Upper lobe of left lung (tissue), 6 donors: ENCODE data around the gene SGCA. TPM values are rescaled to one million over a fixed set of nuclear protein-coding genes. Genes with fewer than 3 reads are reported as not detected.

ENCODE experiments used
- ATAC-seq, 2 donors: fragments of 200-7000 bp; cut with Tn5 transposase; one replicate each; pipeline ENCODE4 v1.9.1; 2022; ENCODE audit warnings: mild to moderate bottlenecking in 2 of 2, moderate library complexity in 2 of 2; ENCODE audit not compliant: low FRiP score in 2 of 2
- DNase-seq, 2 donors: peaks; one replicate each; pipeline ENCODE4 v3.0.0-alpha.2; 2019 to 2020
- H3K27ac ChIP-seq, 4 donors: fragments of 200-600 bp; sonication (generic); one replicate each; pipeline ENCODE4 v1.5.1; 2016 to 2019
- H3K27me3 ChIP-seq, 4 donors: fragments of 200-600 bp; sonication (generic); one replicate each; pipeline ENCODE4 v1.5.1; 2017 to 2019
- H3K36me3 ChIP-seq, 4 donors: fragments of 200-600 bp; sonication (generic); one replicate each; pipeline ENCODE4 v1.5.1; 2016 to 2019
- H3K4me1 ChIP-seq, 4 donors: fragments of 200-600 bp; sonication (generic); one replicate each; pipeline ENCODE4 v1.5.1; 2018 to 2019
- H3K4me3 ChIP-seq, 4 donors: fragments of 200-600 bp; sonication (generic); one replicate each; pipeline ENCODE4 v1.5.1; 2017 to 2019; ENCODE audit warnings: mild to moderate bottlenecking in 2 of 4, moderate library complexity in 1 of 4
- H3K9me3 ChIP-seq, 4 donors: fragments of 200-600 bp; sonication (generic); one replicate each; pipeline ENCODE4 v1.5.1; 2018 to 2019
- CTCF ChIP-seq, 6 experiments: fragments of 450-650 bp in 4 of 6; fragments of 200-600 bp in 2 of 6; sonication (generic) in 2 of 6; IDR thresholded peaks; one replicate each; pipeline ENCODE4 v1.5.1; 2016 to 2019; ENCODE audit warnings: antibody characterized with exemption in 6 of 6
- EP300 ChIP-seq, 4 donors: sonication (generic); formaldehyde crosslinking; IDR thresholded peaks; one replicate each; pipeline ENCODE4 v1.5.1; 2017; ENCODE audit warnings: antibody characterized with exemption in 4 of 4, control low read depth in 2 of 4
- POLR2A ChIP-seq, 4 donors: fragments of 450-650 bp; IDR thresholded peaks; one replicate each; pipeline ENCODE4 v1.5.1; 2016 to 2017; ENCODE audit warnings: antibody characterized with exemption in 4 of 4, mild to moderate bottlenecking in 2 of 4
- POLR2AphosphoS5 ChIP-seq, 2 donors: sonication (generic); formaldehyde crosslinking; IDR thresholded peaks; one replicate each; pipeline ENCODE4 v1.5.1; 2017; ENCODE audit warnings: antibody characterized with exemption in 2 of 2
- WGBS, 2 donors: methylation state at CpG; one replicate each; pipeline ENCODE4 v1.1.5; 2017 to 2018; 5-methylcytosine and 5-hydroxymethylcytosine counted together
- total RNA-seq, 6 donors: library from RNA; depleted of rRNA in 4 of 6; stranded (reverse); fragments of >200 nt in 4 of 6; gene quantifications; one replicate each; pipeline versions ENCODE4 v1.1.0 to v1.2.1, GENCODE V29; 2016 to 2021
- donor health status: DM: no; HTN: no; CAD: no; lungs with moderate emphysema.
- donor health status: DM: no; HTN: yes; CAD: no; lungs with severe emphysema.

The SGCA gene
- total RNA-seq, 6 donors from 2014 or later: 1.6 to 19.7 (median 14.1) TPM

- H3K9me3 ChIP-seq: no peaks in the 10 kb centered on the region
- peak overlapping the region; percentile 43 to 67 (median 56) for H3K27ac ChIP-seq
- H3K4me1 ChIP-seq: peaks cover 12 to 27% (median 15%) of the 10 kb centered on the region in 4 donors
- WGBS, 2 donors: 89 to 91% methylated on average over 10 of the region's 10 CpGs
- ATAC-seq: no peak
- no peaks in the 10 kb centered on the region for H3K36me3 ChIP-seq
- TF ChIP-seq CTCF (IDR thresholded peaks at IDR 0.05) (no peak), EP300 (IDR thresholded peaks at IDR 0.05) (no peak)
- no peak overlapping the region for H3K4me3 ChIP-seq
- H3K27me3 ChIP-seq: no peaks in the 10 kb centered on the region
- DNase-seq: no peak
These were observed 11.7 kb downstream of the SGCA start for GRCh38 chr17:50177476-50177875.

GRCh38 chr17:50177983-50178834, 12.4 kb downstream of the SGCA start:
- peak overlapping the region in 3 of 4 donors; percentile 8 to 30 (median 30) for H3K4me3 ChIP-seq
- WGBS, 2 donors: 0 to 11% methylated on average over 4 to 13 of the region's 22 CpGs
- H3K9me3 ChIP-seq: no peaks in the 10 kb centered on the region
- no peaks in the 10 kb centered on the region for H3K36me3 ChIP-seq
- TF ChIP-seq EP300 (IDR thresholded peaks at IDR 0.05): no peak
- TF ChIP-seq POLR2A (IDR thresholded peaks at IDR 0.05): no peak
- TF ChIP-seq CTCF (IDR thresholded peaks at IDR 0.05): peak; percentile 39 to 69 (median 50)
- TF ChIP-seq POLR2AphosphoS5 (IDR thresholded peaks at IDR 0.05): peak; percentile 13 to 25
- H3K27ac ChIP-seq: peak overlapping the region; percentile 43 to 67 (median 56)
- DNase-seq (peak; percentile 79 to 86), ATAC-seq (peak; percentile 83 to 89)
- H3K4me1 ChIP-seq: peaks cover 12 to 27% (median 16%) of the 10 kb centered on the region in 4 donors
- H3K27me3 ChIP-seq: no peaks in the 10 kb centered on the region

DNA sequence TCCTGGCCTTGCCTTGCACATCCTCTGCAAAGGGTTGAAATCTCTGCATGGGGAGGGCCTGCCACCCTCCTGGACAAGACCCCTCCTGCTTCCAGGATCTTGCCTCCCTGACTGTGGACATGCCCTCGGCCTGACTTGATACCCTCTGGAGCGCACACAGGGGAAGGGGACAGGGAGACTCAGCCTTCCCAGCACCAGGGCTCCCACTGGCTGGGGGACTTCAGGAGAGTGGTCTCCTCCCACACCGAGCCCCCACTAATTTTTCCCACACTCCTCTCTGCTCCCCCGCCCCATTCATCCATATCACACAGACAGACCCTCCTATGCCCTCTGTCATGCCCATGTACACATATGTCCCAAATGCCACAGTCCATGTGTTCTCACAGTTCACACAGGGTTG, 14.3 kb downstream of the SGCA start:
- Histone ChIP-seq H3K27ac (no peak overlapping the region), H3K9me3 (no peaks in the 10 kb centered on the region), H3K27me3 (no peaks in the 10 kb centered on the region), H3K4me1 (peaks cover 19 to 28% (median 25%) of the 10 kb centered on the region in 4 donors), H3K4me3 (no peak overlapping the region), H3K36me3 (no peaks in the 10 kb centered on the region)
- TF ChIP-seq POLR2AphosphoS5 (IDR thresholded peaks at IDR 0.05): no peak
- TF ChIP-seq EP300 (IDR thresholded peaks at IDR 0.05): no peak
- TF ChIP-seq CTCF (IDR thresholded peaks at IDR 0.05): no peak
- TF ChIP-seq POLR2A (IDR thresholded peaks at IDR 0.05): no peak
- 88 to 91% methylated on average over 4 of the region's 4 CpGs for WGBS, 2 donors
- DNase-seq (no peak), ATAC-seq (no peak)

DNA sequence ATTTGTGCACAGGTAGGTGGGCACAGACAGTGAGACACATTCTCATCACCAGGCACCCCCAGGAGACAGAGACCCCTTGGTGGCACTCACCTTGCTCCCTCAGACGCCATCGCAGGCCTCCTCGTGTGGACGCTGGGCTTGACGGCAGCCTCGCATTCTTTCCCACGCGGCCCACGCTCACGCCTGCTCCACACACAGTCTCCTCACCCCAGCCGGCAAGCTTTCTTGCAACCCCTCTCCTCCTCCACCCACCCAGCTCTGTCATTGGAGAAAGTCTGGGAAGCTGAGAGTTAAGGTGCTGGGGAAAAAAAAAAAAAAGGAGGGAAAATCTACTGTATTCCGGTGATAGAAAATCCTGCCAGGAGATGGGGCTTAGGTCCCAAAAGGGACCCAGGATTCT, 14.8 kb downstream of the SGCA start:
- TF ChIP-seq EP300 (IDR thresholded peaks at IDR 0.05): no peak
- no peak for TF ChIP-seq POLR2A (IDR thresholded peaks at IDR 0.05)
- TF ChIP-seq CTCF (IDR thresholded peaks at IDR 0.05): no peak
- TF ChIP-seq POLR2AphosphoS5 (IDR thresholded peaks at IDR 0.05): no peak
- H3K4me1 ChIP-seq: peaks cover 19 to 28% (median 25%) of the 10 kb centered on the region in 4 donors
- DNase-seq (peak in 1 of 2 donors; percentile 59), ATAC-seq (no peak)
- no peaks in the 10 kb centered on the region for H3K9me3 ChIP-seq
- H3K36me3 ChIP-seq: peaks cover 0 to 3% (median under 1%) of the 10 kb centered on the region in 4 donors
- WGBS, 2 donors: 82 to 84% methylated on average over 12 of the region's 12 CpGs
- no peak overlapping the region for H3K4me3 ChIP-seq
- H3K27me3 ChIP-seq: no peaks in the 10 kb centered on the region
- H3K27ac ChIP-seq: no peak overlapping the region
